Loucy (cell line): Measurements from ENCODE around the gene PCSK4.

Experiments
- EZH2phosphoT487 ChIP-seq: fragments of 200-600 bp; IDR thresholded peaks from 2 replicates; pipeline ENCODE4 v1.6.1; 2018; ENCODE audit warnings: antibody characterized with exemption, mild to moderate bottlenecking, moderate library complexity, borderline replicate concordance
- TF ChIP-seq, protein P1 (sequence below): fragments of 200-600 bp; sonication (generic); conservative IDR thresholded peaks from 2 replicates; pipeline ENCODE4 v1.5.1; 2014; ENCODE audit warnings: mild to moderate bottlenecking, antibody characterized with exemption, low read length

DNA sequence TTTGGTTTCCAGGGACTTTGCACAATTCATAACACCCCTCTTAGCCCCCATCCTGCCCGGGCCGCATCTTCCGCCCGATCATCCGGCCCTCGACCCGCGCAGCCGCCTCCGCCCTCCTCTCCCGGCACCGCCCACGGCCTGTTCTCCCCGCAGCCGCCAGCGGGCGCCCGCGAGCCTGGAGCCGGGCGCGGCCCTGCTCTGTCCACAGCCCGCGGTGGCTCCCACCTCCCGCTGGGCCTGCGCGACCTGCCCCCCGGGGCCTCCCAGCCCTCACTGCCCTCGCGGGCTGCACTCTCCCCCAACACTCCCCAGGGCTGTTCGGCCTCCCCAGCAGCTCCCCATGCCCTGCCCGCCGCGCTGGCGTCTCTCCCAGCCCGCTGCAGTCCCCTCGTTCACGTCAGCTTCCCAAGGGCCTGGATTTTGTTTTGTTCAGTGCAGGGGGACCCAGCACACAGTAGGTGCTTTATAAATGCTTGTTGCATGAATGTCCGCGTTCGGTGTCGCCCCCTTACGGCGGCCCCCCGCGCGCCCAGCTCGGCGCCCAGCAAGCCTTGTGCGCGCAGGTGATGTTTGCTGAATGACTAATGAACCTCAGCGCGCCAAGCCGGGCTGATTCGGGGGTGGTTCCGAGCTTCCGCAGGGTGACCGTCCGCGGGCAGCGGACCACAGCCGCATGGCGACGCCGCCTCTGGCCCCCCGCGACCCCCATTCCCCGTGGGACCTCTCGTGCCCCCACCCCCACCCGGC is 44.8 kb downstream of the PCSK4 start:
- TF ChIP-seq, protein P1, sequence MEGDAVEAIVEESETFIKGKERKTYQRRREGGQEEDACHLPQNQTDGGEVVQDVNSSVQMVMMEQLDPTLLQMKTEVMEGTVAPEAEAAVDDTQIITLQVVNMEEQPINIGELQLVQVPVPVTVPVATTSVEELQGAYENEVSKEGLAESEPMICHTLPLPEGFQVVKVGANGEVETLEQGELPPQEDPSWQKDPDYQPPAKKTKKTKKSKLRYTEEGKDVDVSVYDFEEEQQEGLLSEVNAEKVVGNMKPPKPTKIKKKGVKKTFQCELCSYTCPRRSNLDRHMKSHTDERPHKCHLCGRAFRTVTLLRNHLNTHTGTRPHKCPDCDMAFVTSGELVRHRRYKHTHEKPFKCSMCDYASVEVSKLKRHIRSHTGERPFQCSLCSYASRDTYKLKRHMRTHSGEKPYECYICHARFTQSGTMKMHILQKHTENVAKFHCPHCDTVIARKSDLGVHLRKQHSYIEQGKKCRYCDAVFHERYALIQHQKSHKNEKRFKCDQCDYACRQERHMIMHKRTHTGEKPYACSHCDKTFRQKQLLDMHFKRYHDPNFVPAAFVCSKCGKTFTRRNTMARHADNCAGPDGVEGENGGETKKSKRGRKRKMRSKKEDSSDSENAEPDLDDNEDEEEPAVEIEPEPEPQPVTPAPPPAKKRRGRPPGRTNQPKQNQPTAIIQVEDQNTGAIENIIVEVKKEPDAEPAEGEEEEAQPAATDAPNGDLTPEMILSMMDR: peak; percentile 79
- TF ChIP-seq EZH2phosphoT487: no peak
